ENCODE measurements around the gene CTTNBP2NL.

- no peak for TF ChIP-seq CTCF (IDR thresholded peaks at IDR 0.05)
- no peak for TF ChIP-seq POLR2A (IDR thresholded peaks at IDR 0.05)
Measured at GRCh38 chr1:112505400-112505785, 109.4 kb downstream of the CTTNBP2NL start.
